ENCODE measurements around the gene SMAD6.

The SMAD6 gene

DNA sequence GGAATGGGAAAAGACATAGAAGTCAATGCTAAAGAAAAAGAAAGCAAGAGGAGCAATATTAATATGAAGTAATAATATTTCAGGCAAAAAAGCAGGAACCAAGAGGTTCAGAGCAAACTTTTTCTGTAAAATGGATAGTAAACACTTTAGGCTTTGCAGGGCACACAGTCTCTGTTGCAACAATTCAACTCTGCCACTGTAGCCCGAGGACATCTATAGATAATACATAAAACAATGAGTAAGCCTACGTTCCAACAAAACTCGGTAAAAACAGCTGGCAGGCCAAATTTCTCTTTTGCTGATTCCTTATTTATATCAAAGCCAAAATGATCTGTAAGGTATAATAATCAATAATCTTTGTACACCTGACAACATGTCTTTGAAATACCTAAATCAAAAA lies 56.8 kb downstream of the SMAD6 start:
- DNase-seq (ENCODE audit: low read depth) = no peak

DNA sequence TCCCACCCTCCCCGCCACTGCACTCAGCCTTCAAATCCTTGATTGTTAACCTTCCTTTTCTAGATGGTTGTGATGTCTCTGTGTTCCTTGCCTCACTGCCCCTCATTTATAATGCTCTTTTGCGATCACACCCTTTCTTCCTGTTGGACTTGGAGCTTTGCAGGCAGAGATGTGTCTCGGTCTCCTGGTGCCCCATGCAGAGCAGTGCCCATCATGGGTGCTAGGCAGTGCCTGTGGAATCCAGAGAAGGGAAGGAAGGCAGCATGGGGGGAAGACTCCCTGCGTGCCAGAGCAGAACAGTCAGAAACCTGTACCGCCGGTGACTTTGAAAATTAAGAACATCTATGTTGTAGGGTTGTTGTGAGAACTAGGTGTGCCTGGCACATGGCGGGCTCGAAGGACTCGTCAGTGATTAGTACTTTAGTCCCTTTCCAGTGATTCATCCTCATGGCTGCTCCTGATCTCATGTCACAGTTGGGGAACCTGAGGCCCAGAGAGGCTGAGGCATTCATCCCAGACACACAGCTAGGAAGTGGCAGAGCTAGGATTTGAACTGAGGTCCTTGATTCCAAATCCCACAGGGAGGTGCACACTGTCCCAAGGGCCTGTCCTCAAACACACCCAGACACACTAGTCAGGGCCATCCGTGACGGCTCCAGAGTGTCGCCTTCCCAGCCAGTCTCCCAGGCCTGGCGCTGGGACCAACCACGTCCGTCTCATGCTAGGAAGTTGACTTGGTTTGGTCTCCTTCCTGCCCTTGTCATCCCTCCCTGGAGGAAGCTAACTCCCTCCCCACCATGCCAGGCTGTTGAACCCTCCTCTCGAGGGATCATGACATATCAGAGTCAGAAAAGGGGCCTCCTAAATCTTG lies 58.3 kb downstream of the SMAD6 start:
- DNase-seq (ENCODE audit: low read depth) = no peak

DNA sequence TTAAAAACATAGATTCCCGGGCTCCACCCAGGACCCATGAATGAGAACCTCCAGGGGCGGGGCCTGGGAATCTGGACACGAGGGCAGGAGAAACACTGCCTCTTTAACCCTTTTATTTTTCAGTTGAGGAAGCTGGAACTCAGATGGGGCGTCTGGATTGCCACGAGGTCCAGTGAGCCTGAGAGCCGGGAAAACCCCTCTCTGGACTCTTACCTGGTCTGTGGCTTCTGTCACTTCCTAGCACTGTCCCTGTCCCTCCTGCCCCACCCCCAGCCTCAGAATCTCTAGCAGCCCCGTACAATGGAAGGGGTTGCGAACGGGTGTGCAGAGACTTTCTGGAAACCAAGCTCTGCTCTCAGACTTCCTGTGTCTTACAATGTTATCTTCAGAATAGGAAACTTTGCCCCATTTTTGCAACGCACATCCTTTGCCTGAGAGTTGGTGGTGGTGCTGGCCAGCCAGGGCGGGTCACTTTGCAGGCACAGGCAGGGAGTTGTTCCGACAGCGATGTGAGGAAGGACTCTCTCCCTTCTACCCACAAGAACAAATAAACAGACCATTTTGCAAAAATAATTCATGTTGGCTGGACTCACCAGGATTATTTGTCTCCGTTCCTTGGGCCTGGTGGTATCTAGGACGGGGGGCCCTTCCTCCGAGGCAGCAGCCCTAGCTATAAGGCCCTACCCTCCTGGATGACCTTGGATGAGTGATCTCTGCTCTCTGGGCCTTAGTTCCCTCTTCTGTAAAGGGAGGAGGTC lies 59.1 kb downstream of the SMAD6 start:
- DNase-seq (ENCODE audit: low read depth) = no peak

DNA sequence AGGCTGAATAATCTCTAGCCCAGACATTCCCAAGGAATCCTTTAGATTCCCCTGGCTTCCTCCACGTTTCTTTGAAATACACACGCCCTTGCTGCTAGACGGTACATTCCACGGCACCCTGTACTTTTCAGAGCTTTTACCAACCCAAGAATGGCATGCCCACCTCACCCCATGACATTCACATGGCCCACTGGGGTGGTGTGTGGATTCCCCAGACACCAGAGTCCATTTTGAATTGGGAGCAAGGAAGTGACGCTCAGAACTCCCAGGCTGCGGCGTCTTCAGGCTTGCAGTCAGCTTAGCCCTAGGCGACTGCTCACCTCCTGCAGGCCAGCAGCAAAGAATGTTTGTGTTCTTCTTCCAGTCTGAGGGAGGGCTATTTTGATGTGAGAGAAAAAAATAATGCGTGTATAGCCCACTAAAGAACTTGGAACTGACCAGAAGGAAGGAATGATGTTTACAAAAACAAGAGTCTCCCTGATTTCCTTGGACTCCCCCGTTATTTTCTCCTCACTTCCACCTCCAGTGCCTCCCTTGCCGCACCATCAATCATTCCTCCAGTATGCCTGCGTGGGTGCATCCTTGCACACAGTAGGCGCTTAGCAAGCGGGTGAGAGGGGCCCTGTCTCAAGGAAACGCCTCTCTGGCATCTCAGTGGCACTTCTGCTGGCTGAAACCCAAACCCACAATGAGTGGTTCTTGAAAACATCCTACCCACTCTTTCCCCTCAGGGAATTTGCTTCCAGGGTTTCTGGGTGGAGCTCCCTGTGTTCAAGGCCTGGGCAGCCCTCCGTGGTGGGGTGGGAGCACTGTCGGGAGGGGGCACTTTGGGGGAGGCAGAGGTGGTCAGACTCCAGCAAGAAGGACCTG lies 59.9 kb downstream of the SMAD6 start:
- no peak for DNase-seq (ENCODE audit: low read depth)

DNA sequence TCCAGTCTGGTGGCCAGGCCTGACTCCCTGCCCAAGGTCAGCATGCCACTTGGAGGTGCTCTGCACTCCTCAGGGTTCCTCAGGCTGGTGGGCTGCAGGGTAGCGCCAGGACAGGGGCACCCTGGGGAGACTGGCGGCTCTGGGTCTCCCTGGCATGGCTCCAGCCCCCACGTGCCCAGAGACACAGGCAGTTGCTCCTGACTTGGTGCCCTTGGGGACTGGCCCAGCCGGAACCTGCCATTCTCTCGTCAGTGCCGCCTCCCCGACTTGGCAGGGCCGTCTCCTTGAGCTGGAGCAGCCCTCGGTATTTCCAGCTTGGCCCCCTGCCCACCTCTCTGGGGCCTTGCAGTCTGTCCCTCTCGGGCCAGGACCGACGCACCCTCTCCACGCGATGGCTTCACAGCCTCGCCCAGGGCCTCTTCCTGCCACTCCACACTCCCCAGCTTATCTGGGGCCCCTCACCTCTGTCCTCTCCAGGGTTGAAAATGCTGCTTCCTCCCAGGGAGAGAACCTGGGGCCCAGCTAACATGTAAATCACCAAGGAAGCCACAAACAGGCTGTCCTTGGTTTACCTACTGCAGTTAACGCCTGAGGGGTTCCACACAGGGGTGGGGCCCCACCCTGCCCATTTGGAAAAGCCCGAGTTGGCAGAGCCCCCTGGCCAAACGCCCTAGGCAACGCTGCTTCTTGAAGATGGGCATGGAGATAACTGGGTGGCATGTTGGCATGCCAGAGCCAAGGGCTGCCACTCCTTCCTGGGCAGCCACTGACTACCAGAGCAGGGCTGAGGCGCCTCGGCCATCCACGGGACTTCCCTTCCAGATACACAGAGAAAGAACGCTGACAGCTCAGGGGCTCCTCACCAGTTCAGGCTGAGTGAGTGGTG lies 61.4 kb downstream of the SMAD6 start:
- no peak for DNase-seq (ENCODE audit: low read depth)

DNA sequence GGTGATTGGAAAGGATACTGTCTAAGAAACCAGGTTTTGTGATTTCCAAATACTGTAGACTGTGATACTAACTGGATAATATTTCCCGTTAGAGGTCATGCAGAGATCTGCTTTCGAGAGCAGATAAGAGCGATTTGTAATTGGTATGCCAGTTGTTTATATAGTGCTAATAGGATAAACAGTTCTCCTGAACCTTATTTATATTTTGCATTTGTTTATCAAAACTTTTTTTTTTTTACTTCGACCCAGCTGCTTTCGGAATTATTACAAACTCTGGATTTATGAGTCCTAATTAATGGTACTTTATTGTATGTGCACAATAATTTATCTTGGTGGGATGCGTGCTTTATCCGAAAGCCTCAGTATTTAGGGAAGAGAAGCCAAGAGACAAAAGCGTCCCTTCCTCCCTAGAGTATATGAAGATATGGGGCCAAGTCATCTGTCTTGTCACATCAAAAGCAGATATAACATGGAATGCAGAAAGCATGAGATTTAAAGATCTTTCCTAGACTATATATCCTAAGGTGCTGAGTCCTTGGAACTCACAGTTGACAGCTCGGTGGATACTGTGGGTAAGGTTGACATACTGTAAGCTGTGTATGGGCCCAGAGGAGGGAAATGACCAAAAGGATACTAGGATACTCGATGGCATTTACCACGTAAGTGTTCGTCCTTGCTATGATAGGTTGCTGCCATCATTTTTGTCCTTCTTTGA lies 62.2 kb downstream of the SMAD6 start:
- no peak for DNase-seq (ENCODE audit: low read depth)

DNA sequence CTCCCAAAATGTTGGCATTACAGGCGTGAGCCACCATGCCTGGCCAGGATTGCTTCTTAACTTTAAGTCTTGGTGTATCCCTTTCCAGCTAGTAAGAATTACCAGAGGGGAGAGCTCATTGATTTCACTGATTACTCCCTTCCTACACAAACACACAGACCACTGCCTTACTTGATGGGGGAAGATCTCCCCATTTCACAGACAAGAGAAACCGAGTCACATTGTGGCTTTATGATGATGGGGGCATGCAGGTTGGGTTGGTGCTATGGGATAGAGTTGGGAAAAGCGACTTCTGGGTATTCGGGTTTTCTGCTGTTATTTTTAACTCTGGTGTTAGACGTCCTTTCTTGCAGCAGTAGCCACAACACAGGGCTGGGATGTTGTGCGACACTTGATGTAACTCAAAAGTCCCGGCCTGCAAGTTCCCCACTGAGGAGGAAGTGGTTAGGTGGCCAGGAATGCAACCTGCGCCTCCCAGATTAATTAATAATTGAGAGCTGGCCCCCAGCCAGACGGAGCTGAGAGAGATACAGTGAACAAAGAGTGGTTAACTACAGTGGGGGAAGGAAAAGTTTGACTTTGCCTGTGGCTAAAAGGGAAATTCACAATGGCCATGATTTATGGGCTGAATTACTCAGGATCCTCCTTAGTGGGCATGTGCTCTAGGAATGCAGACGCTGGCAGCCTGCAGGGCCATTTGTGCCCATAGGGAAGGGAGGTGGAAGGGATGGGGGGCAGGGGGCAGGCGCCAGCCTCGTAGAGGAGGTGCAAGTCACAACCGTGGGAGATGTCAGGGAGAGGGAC lies 63.6 kb downstream of the SMAD6 start:
- DNase-seq (ENCODE audit: low read depth) = no peak

DNA sequence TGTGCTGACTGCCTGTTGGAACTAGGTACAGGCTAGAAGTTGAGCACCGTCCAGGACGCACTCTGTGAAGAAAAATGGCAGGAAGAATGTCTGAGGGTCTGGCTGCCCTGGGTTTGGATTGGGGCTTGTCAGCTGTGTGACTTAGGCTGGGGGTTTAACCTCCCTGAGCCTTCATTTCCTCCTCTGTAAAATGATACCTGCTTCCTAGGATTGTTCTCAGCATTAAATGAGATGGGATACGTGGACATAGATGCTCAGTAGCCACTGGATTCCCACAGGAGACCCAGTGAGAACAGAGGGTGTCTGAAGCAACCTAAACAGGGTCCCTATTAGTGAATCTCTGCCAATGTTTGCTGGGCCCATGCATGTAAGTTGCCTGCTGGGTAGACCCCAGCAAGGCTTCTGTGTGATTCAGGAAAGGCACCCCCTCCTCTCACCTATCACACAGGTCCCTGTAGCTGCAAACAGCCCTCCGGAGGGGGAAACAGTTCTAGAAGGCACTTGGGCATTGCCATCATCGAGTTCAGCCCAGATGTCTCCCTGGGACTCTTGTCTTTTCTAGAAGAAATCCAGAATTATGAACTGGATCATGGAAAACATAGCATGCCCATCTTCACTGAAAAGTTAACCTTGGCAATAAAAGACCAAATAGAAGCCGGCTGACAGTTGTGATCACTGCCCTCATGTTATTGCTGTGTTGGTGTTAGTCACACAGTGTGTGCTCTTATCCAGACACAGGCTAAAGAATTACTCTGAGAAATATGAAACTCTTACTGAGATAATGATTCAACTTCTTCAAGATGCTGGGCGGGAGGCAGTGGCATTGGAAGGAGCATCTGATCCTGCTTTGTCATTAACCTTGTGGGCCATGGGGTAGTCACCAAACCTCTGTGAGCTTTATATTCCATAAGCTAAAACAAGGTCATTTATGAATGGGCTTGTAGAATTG lies 64.5 kb downstream of the SMAD6 start:
- DNase-seq (ENCODE audit: low read depth) = no peak

DNA sequence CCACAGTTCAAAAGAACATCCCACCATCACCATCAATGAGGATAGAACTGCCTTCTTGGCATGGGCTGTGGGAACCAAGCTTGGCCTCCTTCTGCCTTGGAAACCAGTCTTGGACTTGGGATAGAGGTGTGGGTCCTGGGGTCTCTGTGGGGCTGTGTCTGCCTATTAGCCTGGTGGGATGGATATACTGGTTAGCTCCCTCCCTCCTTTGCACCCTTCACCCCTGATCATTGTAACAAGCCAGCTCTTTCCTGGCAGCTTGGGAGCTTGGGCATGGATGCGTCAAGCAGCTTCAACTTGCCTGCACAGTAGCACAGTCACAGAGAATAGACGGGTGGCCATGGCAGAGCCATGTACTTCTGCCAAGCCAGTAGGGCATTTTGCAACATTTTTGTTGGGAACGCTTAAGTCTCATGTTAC lies 65.2 kb downstream of the SMAD6 start:
- no peak for DNase-seq (ENCODE audit: low read depth)

DNA sequence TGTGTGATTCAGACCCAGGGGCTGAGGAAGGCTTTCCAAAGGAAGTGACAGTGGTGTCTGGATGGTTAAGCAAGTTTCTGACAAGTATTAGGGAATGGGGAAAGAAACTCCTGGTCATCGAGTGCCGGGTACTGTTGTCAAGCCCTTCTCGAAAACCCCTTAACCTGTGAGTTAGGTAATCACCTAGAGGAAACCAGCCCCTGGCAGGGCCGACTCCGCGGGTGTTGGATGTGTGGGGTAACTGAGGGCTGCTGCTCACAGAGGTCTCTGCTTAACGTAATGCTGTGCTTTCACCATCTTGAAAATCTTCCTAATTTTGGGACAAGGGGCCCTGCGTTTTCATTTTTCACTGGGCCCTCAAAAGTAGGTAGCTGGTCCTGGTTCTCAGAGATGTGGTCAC lies 67.0 kb downstream of the SMAD6 start:
- DNase-seq (ENCODE audit: low read depth) = no peak

DNA sequence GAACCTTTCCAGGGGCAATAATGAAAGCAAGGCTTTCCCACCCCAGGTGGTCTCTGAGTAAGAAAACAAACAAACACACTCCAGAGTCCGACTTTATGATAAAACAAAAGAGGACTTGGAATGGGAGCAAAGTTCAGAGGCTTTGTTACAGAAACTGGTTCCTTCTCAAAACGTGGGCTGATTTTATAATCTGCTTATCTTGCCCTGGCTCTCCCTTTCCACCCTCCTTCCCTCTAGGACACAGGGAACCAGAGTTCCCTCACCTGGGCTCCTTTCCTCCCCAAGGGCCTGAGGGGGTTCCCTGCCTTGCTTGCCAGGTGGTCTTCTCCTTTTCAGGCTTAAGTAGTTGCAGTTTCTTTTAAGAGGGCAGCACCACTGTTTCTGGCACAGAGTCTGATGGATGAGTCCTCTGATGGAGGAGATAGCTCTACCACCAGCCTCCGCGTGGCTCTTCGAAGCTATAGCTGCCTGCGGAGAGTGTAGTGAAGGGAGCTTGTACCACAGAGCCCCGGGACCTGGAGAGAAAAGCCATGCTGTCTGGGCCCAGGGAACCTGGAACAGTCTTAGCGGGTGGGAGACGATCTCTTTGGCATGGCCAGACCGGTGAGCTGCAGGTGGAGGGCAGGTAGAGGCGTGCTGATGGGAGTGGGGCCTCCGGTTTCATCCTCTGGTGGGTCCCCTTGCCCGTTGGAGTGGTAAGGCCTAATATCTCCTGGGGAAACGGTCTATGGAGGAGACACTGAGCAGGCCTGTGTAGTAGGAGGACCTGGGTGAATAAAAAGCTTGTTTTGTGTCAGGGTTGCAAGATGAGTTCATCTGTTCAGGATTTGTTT lies 68.7 kb downstream of the SMAD6 start:
- DNase-seq (ENCODE audit: low read depth) = no peak

DNA sequence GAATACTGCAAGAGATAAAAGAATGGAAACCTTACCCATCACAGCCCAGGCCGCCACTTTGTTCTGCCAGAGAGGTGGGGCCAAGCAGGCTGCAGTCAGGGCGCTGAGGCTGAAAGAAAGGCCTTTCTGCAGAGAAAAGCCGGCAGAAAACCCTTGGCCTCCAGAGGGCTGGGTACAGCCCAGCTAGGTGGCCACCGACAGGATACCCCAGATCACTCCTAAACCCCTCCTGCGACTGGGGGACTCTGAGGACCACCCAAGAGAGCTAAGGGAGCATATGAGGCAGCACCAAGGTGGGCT lies 69.3 kb downstream of the SMAD6 start:
- DNase-seq (ENCODE audit: low read depth) = no peak

DNA sequence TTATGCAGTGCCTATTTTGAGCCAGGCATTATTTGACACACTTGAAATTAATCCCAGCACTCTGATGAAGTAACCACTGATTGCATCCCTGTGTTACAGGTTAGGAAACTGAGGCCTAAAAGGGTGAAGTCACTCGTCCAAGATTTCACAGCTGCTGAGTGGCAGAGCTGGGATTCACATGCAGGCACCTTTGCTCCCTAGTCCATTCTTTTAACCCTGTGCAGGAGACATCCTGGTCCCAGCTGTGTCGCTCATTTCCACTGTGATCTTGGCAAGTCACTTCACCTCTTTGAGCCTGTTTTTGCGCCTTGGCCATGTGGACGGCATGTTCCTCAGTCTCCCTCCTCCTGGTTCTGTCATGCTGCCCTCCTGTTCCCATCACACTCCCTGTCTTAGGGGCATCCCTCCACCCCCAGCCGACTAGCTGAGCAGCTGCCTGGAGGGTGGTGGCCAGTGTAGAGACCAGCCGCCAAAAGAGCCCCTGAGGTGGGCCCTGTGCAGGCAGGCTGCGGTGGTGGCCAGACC lies 70.6 kb downstream of the SMAD6 start:
- no peak for DNase-seq (ENCODE audit: low read depth)

DNA sequence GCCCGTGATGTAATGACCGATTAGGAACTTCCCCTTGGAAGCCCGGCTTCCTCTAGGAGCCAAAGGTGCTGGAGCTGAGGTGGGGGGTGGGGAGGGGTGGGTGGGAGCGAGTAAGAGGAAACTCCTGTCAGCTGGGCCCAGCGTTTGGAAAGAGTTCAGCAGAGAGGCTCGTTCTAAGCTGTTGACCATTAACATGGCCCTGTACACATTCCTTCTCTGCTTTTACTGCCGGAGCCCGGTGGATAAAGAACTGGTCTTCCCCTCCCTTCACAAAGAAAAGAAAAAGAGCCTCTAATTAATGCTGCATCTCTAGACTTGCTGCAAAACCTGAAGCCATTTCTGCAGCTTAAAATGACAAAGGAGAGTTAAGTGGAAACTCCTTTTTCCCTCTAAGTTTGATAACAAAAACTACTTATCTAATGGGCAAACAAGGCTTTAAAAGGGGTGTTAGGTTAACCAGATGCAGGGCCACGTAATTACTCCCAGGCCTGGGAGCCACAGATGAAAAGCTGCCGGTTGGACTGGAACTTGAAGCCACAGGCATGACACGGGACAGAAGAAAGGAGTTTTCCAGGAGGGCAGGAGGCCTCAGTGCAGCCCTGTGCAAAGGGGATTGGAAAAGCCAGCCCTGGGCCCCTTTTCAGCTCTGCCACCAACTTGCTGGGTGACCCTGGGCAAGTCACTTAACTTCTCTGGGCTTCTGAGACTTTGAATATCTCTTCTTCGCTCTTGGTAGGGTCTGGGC lies 71.3 kb downstream of the SMAD6 start:
- DNase-seq (ENCODE audit: low read depth) = no peak

DNA sequence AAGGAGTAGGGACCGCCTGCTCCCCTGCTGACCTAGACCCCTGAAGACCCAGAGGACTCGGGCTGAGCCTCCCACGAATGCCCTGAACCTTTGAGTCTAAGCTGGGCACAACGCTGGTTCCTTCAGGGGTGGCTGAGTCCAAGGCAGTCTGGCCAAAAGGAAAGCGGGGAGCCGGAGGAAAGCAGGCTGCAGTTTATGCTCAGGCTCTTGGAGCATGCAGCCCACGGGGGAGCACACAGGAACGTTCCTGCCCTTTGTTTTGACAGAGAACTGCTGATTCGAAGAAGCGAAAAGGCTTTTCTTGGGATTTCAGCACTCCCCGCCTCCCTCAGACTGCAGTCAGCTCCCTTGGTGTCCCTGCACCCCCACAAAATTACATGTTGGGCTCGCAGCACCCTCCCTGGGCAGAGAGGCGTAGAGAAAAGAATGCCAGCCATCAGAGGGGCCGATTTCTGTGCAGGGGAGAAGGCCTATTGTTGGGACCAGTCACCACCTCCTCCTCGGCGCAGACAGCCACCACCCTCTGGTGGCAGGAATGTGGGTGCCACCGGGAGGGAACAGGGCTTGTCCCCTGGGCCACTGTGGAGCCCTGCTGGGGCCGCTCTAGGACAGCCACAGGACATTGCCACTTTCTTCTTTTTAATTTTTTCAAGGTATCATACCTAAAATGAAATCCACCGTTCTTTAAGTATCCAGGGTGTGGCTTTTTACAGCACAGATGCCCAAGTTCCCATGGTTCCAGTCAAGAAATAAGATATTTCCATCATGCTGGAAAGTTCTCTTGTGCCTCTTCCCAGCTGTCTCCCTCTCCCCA lies 72.2 kb downstream of the SMAD6 start:
- peak; percentile 19 for DNase-seq (ENCODE audit: low read depth)

All from stimulated activated CD4-positive, alpha-beta T cell treated with anti-CD3 and anti-CD28 coated beads, Interleukin-2, amount 100 ng/mL, for 4 hours (primary cell).